HG03558 (cell line): ENCODE data around the gene KRT85.

Experiments used
- ATAC-seq: cut with Tn5 transposase; IDR thresholded peaks from one replicate; pipeline ENCODE4 v1.9.1; 2021; ENCODE audit warnings: moderate number of reproducible peaks; ENCODE audit not compliant: unreplicated experiment; ENCODE audit errors: extremely low read depth

The KRT85 gene

DNA sequence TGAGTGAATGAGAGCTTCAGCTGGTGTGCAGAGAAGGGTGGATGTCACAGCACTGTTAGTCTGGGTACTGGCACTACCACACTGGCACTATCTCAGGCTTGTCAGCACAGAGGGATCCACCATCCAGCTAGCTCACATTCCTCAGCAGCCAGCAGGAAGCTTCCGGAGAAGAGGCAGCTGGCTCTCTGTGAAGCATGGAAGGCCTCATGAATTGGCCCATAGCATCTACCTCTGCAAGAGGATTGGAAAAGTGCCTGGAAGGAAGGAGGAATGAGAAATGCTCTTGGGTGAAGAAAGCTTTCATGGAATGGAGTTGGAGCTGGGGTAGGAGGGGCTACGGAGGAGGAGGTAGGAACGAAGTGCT lies 56.0 kb downstream of the KRT85 start:
- no peak for ATAC-seq

DNA sequence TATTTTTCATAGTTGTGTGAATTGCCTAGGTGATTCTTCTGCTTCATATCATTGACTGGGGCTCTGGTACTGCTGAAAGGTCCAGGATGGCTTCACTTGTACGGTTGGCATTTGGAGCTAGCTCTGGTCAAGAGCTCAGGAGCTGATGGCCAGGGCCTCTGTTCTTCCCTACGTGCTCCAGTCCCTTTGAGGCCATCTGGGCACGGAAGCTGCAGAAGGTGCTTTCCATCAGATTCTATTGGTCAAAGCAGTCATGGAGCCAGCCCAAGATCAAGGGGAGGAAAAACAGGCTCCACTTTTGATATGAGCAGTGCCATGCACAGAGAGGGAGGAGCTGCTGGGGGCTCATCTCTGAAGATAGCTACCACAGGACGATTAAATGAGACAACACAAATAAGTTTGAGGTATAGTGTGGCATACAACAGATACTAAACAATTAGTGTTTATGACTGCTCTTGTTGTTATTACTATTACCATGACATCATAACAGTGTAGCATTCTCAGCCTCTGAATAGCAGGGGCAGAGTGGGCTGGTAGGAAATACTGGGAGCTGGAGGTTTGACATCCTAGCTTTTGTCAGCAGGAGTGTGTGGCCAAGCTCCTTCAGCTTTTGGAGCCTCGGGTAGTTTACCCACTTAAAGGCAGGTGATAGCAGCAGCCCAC lies 56.5 kb downstream of the KRT85 start:
- ATAC-seq: no peak
